A549 treated with DMSO at 1 μM for 4 hours (cell line): ENCODE measurements around the gene LANCL3. TPM values are rescaled to one million over a fixed set of nuclear protein-coding genes. Genes with fewer than 3 reads are reported as not detected.

Experiments used
- total RNA-seq: library from RNA; stranded (reverse); fragments of 200-300 nt; extraction: Qiagen RNA extraction; gene quantifications from 5 replicates; pipeline ENCODE4 v1.2.3, GENCODE V29; 2022; ENCODE audit warnings: low read depth

The LANCL3 gene
- 0.01 TPM in 1 of 5 replicates, not detected in the others for total RNA-seq

DNA sequence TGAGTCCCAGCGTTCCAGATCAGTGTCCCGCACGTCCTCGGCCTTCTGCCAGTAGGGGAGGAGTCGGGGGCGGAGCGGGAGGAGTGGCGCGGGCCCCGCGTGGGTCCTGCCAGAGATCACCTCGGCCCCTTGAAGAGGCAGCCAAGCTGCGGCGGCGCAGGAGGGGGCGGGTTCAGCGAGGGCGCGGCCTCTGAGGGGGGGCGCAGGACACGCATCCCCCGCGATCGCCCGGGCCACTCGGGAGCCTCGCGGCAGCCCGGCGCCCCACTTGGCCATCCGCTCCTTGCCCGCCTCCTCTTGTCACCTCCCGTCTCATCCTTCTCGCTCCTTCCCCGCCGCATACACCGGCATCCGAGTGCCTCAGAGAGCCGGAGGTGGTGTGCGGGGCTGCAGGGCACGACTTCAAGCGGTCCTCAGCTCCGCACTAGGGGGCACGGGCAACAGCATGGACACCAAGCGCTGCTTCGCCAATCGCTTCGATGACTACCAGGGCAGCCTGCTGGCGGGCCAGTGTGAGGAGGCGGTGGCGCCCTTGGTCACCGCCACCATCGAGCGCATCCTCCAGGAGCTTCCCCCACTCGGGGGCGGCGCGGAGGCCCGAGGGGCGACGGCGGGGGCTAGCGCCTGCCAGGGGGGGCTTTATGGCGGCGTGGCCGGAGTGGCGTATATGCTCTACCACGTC is at the start of gene LANCL3:
LANCL3 (plus strand) TSS at position 236 of the 682 bp plus-strand sequence; CDS start at position 446, 210 bp downstream.

DNA sequence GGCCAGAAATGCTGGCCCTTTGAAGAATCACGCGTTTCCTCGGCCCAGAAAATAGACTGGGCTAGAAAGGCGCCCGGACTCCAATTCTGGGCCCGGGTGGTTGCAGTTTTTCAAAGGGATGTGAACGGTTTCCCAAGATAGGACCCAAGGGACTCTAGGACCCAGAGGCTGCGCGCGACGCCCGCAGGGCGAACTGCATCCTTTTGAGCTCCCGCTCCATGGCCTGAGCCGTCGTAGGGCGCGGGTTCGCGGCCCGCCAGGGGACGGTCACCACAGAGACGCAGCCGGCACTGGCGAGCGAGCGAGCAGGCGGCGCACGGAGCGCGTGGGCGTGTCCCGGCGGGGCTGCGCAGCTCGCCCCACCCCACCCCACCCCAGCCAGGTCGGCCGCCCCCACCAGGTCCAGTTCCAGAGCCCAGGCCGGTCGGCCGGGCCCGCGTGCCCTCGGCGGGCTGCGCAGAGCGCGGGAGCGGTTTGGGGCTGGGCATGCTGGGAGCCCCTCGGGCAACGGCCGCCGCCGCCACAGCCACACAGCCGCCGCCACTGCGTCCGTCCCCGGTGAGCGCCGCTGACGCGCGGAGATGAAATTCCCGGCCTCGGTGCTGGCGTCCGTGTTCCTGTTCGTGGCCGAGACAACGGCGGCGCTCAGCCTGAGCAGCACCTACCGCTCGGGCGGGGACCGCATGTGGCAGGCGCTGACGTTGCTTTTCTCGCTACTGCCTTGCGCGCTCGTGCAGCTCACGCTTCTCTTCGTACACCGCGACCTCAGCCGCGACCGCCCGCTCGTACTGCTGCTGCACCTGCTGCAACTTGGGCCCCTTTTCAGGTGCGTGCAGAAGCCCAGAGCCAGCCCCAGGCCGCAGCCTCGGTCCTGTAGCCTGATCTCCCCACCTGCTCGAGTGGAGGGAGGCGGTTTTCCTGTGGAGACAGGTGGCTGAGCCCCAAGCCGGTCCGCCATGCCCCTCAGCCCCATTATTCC is 114.2 kb downstream of the LANCL3 start, which contains the start of gene XK:
XK (plus strand) TSS at position 411 of the 979 bp plus-strand sequence; CDS start at position 582, 171 bp downstream.

Other genes with a start within 250 kb of the LANCL3 start
- 6.6 to 9.3 TPM (median 7.4 TPM) in 5 replicates for gene PRRG1, start 222.3 kb upstream of the LANCL3 start, total RNA-seq
- 0.27 to 0.53 TPM (median 0.48 TPM) in 5 replicates for gene XK, start 114.1 kb downstream of the LANCL3 start, total RNA-seq
- 0.03 to 0.07 TPM (median 0.05 TPM) in 4 of 5 replicates, not detected in the other for gene CYBB, start 208.4 kb downstream of the LANCL3 start, total RNA-seq